Lower leg skin (tissue), 3 donors: Measurements from ENCODE around the gene PRRG2.

Experiments
- POLR2A ChIP-seq, 2 donors: fragments of 450-650 bp; IDR thresholded peaks; one replicate each; pipeline ENCODE4 v1.6.1; 2016 to 2017; ENCODE audit warnings: antibody characterized with exemption in 2 of 2, mild to moderate bottlenecking in 1 of 2, moderate library complexity in 1 of 2
- TF ChIP-seq, protein P1 (sequence below), 3 donors: fragments of 450-650 bp; IDR thresholded peaks; one replicate each; pipeline ENCODE4 v1.5.1; 2016; ENCODE audit warnings: antibody characterized with exemption in 3 of 3, mild to moderate bottlenecking in 3 of 3, moderate library complexity in 2 of 3

DNA sequence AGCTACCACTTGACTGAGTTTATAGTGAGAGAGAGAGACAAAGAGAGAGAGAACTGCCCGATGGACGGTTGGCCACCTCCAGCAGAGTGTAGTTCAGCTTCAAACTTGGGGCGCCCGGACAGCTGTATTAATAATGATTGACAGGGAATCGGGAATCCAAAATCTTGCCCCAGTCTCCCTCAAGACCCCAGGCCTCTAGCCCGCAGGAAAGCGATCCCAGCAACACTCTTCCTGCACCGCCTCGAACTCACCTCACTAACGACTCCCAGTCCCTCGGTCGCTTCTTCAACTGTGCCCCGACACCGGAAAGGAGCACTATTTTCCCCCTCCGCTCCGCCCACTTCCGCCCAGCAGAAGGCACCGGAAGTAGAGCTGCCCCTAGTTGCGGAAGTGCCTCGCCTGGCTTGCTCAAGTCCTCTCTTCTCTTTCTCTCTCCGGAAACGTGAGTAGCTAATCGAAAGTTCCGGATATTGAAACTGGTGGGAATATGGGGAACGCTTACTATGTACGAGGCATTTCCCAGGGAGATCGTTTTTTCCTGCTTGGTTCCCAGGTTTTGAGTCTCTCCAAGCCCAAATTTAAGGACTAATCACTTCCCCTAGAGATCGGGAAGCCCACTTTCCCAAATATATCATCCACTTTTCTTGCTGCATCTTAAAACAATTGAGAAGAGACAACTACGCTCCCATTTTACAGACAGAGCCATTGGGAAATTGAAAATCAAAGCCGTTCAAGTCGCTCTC lies 681 bp upstream of the PRRG2 start, which contains the start of gene NOSIP:
- TF ChIP-seq, protein P1, sequence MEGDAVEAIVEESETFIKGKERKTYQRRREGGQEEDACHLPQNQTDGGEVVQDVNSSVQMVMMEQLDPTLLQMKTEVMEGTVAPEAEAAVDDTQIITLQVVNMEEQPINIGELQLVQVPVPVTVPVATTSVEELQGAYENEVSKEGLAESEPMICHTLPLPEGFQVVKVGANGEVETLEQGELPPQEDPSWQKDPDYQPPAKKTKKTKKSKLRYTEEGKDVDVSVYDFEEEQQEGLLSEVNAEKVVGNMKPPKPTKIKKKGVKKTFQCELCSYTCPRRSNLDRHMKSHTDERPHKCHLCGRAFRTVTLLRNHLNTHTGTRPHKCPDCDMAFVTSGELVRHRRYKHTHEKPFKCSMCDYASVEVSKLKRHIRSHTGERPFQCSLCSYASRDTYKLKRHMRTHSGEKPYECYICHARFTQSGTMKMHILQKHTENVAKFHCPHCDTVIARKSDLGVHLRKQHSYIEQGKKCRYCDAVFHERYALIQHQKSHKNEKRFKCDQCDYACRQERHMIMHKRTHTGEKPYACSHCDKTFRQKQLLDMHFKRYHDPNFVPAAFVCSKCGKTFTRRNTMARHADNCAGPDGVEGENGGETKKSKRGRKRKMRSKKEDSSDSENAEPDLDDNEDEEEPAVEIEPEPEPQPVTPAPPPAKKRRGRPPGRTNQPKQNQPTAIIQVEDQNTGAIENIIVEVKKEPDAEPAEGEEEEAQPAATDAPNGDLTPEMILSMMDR (IDR thresholded peaks at IDR 0.05), result no peak
- peak in 1 of 2 donors; percentile 58 for TF ChIP-seq POLR2A (IDR thresholded peaks at IDR 0.05)
